GM12878 (cell line): ENCODE results near the gene PDE7B.

Experiments used
- ASH2L ChIP-seq: fragments of 300-600, 200-600 bp; sonication (generic); IDR thresholded peaks from 2 replicates; pipeline ENCODE4 v1.6.1; 2017; ENCODE audit warnings: low read depth, mild to moderate bottlenecking, borderline replicate concordance
- IRF3 ChIP-seq: fragments of 450-650 bp; IDR thresholded peaks from 2 replicates; pipeline ENCODE4 v1.6.1; 2014; ENCODE audit warnings: mild to moderate bottlenecking
- LARP7 ChIP-seq: fragments of 450-650 bp; IDR thresholded peaks from 2 replicates; pipeline ENCODE4 v1.6.1; 2017; ENCODE audit warnings: mild to moderate bottlenecking
- PML ChIP-seq: IDR thresholded peaks from 2 replicates; pipeline ENCODE4 v1.6.1; 2012; ENCODE audit warnings: low read length, inconsistent platforms
- TAF1 ChIP-seq: IDR thresholded peaks from 2 replicates; pipeline ENCODE4 v1.6.1; 2011; ENCODE audit warnings: mild to moderate bottlenecking, low read depth, low read length, borderline replicate concordance
- TF ChIP-seq, protein P1 (sequence below): fragments of 450-650 bp; IDR thresholded peaks from 2 replicates; pipeline ENCODE4 v1.6.1; 2017; ENCODE audit warnings: borderline replicate concordance

DNA sequence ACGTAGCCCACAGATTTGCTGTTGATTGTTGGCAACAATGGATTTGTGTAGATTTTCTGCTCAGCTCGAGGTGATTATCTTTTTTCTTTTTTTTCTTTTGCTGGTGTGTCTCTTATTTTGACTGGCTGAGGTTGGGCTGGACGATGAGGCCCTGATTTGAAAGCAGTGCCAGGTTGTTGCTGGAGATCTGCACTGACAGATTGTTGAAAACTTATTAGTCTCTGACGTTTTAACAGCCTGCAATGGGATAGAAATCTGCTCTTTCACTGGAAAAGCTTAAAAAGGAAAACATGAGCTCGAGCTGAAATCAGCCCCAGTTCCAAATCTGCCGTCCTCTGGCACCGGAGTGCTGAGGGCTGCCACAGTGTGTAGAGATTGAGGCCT, 87.7 kb downstream of the PDE7B start:
- TF ChIP-seq LARP7 (no peak), IRF3 (no peak), ASH2L (no peak), TAF1 (no peak), PML (no peak)
- TF ChIP-seq, protein P1, sequence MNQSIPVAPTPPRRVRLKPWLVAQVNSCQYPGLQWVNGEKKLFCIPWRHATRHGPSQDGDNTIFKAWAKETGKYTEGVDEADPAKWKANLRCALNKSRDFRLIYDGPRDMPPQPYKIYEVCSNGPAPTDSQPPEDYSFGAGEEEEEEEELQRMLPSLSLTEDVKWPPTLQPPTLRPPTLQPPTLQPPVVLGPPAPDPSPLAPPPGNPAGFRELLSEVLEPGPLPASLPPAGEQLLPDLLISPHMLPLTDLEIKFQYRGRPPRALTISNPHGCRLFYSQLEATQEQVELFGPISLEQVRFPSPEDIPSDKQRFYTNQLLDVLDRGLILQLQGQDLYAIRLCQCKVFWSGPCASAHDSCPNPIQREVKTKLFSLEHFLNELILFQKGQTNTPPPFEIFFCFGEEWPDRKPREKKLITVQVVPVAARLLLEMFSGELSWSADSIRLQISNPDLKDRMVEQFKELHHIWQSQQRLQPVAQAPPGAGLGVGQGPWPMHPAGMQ: no peak
